ENCODE measurements around the gene TSEN54. TPM values are rescaled to one million over a fixed set of nuclear protein-coding genes. Genes with fewer than 3 reads are reported as not detected.

Gene TSEN54
- total and polyA plus RNA-seq, 12 donors = 17.9 to 67.8 (median 26.4) TPM

DNA sequence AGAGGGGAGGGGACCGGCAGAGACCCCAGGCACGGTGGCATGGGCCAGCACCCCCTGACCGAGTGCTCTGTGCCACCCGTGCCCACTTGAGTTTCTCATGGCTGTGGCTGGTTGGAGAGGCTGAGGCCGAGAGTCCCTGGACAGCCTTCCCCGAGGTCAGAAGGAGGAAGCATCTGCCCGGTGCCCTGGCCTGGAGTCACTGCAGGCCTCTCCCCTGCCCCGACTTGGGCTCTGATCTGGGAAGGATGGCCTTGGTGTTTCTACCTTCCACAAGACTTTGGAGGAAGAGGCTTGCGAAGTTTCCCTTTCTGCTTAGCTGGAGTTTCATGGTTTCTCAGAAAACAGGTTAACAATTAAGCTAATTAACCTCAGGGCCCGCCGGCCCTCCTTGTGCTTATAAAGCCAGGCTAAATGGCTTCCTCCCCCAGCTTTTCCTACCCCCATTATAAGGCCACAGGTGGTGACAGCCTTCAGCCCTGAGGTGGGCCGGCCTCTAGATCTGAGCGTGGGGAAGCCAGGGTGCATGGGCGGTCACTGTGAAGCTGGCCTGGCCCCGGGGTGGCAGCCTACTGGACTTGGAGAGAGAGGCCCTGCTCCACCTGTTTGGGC is 26.5 kb downstream of the TSEN54 start:
- Histone ChIP-seq H3K4me1 (replicated peaks in 1 of 2) (no peaks in the 10 kb centered on the region), H3K4me3 (no peak overlapping the region), H3K36me3 (replicated peaks in 1 of 2) (no peaks in the 10 kb centered on the region), H3K27me3 (no peaks in the 10 kb centered on the region), H3K9me3 (replicated peaks in 1 of 3) (no peaks in the 10 kb centered on the region), H3K27ac (no peak overlapping the region)
- intact Hi-C loops (cut with DNase I) = no loop called here
- TF ChIP-seq, protein P1, sequence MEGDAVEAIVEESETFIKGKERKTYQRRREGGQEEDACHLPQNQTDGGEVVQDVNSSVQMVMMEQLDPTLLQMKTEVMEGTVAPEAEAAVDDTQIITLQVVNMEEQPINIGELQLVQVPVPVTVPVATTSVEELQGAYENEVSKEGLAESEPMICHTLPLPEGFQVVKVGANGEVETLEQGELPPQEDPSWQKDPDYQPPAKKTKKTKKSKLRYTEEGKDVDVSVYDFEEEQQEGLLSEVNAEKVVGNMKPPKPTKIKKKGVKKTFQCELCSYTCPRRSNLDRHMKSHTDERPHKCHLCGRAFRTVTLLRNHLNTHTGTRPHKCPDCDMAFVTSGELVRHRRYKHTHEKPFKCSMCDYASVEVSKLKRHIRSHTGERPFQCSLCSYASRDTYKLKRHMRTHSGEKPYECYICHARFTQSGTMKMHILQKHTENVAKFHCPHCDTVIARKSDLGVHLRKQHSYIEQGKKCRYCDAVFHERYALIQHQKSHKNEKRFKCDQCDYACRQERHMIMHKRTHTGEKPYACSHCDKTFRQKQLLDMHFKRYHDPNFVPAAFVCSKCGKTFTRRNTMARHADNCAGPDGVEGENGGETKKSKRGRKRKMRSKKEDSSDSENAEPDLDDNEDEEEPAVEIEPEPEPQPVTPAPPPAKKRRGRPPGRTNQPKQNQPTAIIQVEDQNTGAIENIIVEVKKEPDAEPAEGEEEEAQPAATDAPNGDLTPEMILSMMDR (IDR thresholded peaks at IDR 0.05) = no peak
- TF ChIP-seq POLR2A (IDR thresholded peaks at IDR 0.05) = no peak
- 86 to 100% (median 87%) methylated on average over 3 to 15 of the region's 15 CpGs for WGBS, 4 donors
- no peak for DNase-seq

DNA sequence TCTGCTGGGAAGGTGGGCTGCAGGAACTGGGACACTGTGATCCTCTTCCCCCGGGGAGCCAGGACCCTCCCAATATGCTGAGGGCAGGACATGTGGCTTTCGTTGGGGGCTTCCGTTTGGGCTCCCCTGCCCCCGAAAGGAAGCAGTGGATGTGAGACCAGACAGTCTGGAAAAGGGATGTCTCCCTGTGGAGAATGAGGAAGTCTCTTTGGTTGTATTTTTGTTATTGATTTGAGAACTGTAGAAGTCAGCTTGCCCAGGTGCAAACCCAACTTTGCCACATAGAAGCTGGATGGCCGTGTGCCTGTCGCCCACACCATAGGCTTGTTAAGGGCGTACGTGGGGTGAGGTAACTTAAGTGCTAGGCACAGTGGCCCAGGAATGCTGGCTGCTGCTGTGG is 27.9 kb downstream of the TSEN54 start:
- WGBS, 4 donors = 73 to 82% (median 77%) methylated on average over 7 to 8 of the region's 8 CpGs
- Histone ChIP-seq H3K27ac (no peak overlapping the region), H3K4me1 (replicated peaks in 1 of 2) (no peaks in the 10 kb centered on the region), H3K4me3 (no peak overlapping the region), H3K36me3 (replicated peaks in 1 of 2) (no peaks in the 10 kb centered on the region), H3K27me3 (no peaks in the 10 kb centered on the region), H3K9me3 (replicated peaks in 1 of 3) (no peaks in the 10 kb centered on the region)
- TF ChIP-seq, protein P1 (IDR thresholded peaks at IDR 0.05) = no peak
- no peak for TF ChIP-seq POLR2A (IDR thresholded peaks at IDR 0.05)
- intact Hi-C loops (cut with DNase I) = no loop called here
- no peak for DNase-seq

DNA sequence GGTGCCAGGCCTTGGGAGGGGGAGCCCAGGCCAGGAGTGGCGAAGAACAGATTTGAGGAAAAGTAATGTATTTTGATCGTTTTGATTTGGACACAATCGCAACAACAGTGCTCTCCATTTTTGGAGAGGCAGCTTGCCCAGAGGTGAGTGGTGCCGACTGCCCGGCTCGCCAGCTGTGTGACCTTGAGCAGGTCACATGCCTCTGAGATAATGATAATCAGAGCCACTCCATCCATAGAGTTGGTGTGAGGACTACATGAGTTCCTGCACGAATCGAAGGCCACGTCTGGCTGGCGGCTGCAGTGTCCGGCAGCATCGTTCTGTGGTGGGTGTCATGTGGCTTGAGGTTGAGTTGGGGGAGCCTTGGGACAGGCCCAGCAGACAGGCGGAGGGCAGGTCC is 29.9 kb downstream of the TSEN54 start:
- no peak overlapping the region for H3K27ac ChIP-seq
- TF ChIP-seq, protein P1 (IDR thresholded peaks at IDR 0.05) = no peak
- no peak for TF ChIP-seq POLR2A (IDR thresholded peaks at IDR 0.05)
- DNase-seq = peak; percentile 44 to 78 (median 69)
- 59 to 64% (median 60%) methylated on average over 12 to 13 of the region's 13 CpGs for WGBS, 4 donors
- intact Hi-C loops (cut with DNase I) = no loop called here
- H3K4me3 ChIP-seq = no peak overlapping the region
- H3K36me3 ChIP-seq (replicated peaks in 1 of 2) = no peaks in the 10 kb centered on the region
- no peaks in the 10 kb centered on the region for H3K4me1 ChIP-seq (replicated peaks in 1 of 2)
- H3K9me3 ChIP-seq (replicated peaks in 1 of 3) = no peaks in the 10 kb centered on the region
- H3K27me3 ChIP-seq = no peaks in the 10 kb centered on the region

DNA sequence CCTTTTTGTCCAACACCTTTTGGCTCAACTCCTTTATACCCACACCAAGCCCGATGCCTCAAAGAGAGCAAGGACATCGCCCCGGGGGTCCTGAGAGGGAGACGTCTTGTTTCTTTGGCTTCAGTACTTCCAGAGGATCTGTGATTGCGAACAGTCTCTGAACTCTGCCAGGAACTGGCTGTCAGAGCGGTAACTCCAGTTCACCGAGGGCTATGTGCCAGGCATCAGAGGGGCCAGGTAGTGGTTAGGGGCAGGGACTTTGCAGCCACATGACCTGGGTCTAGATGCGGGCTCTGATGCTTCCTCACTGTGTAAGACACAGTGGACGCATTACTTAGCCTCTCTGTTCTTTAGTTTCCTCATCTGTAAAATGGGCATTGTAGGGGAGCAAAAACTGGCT is 30.8 kb downstream of the TSEN54 start:
- Histone ChIP-seq H3K27me3 (no peaks in the 10 kb centered on the region), H3K9me3 (replicated peaks in 1 of 3) (no peaks in the 10 kb centered on the region), H3K36me3 (replicated peaks in 1 of 2) (no peaks in the 10 kb centered on the region), H3K4me1 (replicated peaks in 1 of 2) (no peaks in the 10 kb centered on the region), H3K27ac (no peak overlapping the region), H3K4me3 (no peak overlapping the region)
- WGBS, 4 donors = 93 to 95% (median 94%) methylated on average over 6 to 9 of the region's 9 CpGs
- no peak for DNase-seq
- TF ChIP-seq, protein P1 (IDR thresholded peaks at IDR 0.05) = no peak
- no peak for TF ChIP-seq POLR2A (IDR thresholded peaks at IDR 0.05)
- intact Hi-C loops (cut with DNase I) = no loop called here
